ENCODE data around the gene CLCN2.

DNA sequence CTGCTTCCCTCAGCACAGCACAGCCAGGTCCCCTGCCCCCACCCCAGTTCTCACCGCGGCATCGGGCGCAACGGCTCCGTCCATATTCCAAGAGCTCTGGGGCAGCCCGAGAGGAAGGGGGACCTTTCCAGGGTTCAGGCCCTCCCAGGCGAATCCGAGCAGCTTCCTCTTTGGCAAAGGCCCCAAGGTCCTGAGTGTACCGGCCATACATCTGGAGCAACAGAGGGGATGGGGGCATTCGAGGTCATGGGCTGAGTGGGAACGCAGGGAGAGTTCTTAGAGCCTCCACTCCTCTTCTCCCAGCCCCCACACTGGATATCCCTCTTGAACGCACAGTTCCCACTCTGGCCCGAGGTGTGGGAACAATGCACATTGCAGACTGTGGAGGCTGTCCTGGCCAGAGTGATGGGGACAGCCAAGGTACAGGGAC lies 2.5 kb downstream of the CLCN2 start:
- TF ChIP-seq, protein P1, sequence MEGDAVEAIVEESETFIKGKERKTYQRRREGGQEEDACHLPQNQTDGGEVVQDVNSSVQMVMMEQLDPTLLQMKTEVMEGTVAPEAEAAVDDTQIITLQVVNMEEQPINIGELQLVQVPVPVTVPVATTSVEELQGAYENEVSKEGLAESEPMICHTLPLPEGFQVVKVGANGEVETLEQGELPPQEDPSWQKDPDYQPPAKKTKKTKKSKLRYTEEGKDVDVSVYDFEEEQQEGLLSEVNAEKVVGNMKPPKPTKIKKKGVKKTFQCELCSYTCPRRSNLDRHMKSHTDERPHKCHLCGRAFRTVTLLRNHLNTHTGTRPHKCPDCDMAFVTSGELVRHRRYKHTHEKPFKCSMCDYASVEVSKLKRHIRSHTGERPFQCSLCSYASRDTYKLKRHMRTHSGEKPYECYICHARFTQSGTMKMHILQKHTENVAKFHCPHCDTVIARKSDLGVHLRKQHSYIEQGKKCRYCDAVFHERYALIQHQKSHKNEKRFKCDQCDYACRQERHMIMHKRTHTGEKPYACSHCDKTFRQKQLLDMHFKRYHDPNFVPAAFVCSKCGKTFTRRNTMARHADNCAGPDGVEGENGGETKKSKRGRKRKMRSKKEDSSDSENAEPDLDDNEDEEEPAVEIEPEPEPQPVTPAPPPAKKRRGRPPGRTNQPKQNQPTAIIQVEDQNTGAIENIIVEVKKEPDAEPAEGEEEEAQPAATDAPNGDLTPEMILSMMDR (IDR thresholded peaks at IDR 0.05; ENCODE audit: insufficient read depth, low read length, poor library complexity, severe bottlenecking) = no peak
- TF ChIP-seq EZH2phosphoT487 (conservative IDR thresholded peaks at IDR 0.05; ENCODE audit: low read length) = no peak

All from SU-DHL-6 (cell line).